Prostate gland (tissue), 2 donors: ENCODE data around the gene PRKD1. TPM values are rescaled to one million over a fixed set of nuclear protein-coding genes. Genes with fewer than 3 reads are reported as not detected.
"Not testable (repeated sequence)": the region's sequence is repeated elsewhere in the genome, so short reads cannot be mapped to it uniquely, and the experiment has no call there.

Experiments used
- DNase-seq: peaks from one replicate; pipeline ENCODE4 v3.0.0-alpha.2; 2019; ENCODE audit warnings: low spot score
- H3K27ac ChIP-seq, 2 donors: fragments of 200-600 bp; sonication (generic); 2 replicates each; pipeline ENCODE4 v1.5.1; 2017 to 2019
- H3K27me3 ChIP-seq: fragments of 200-600 bp; sonication (generic); replicated peaks from 2 replicates; pipeline ENCODE4 v1.5.1; 2019; ENCODE audit not compliant: insufficient read depth
- H3K36me3 ChIP-seq, 2 donors: fragments of 200-600 bp; sonication (generic); 1 replicate in 1 of 2; 2 replicates in 1 of 2; pipeline versions ENCODE4 v1.5.1 to v1.8.1; 2017 to 2019
- H3K4me1 ChIP-seq: fragments of 200-600 bp; sonication (generic); replicated peaks from 2 replicates; pipeline ENCODE4 v1.5.1; 2019
- H3K4me3 ChIP-seq, 2 donors: fragments of 200-600 bp; sonication (generic); 2 replicates each; pipeline ENCODE4 v1.5.1; 2017 to 2019
- H3K9me3 ChIP-seq: fragments of 200-600 bp; sonication (generic); 2 replicates; pipeline ENCODE4 v1.5.1; 2017
- POLR2A ChIP-seq: fragments of 450-650 bp; IDR thresholded peaks from one replicate; pipeline ENCODE4 v1.6.1; 2016; ENCODE audit warnings: antibody characterized with exemption, mild to moderate bottlenecking
- POLR2AphosphoS5 ChIP-seq: sonication (generic); formaldehyde crosslinking; IDR thresholded peaks from one replicate; pipeline ENCODE4 v1.6.1; 2017; ENCODE audit warnings: antibody characterized with exemption
- WGBS: methylation state at CpG from one replicate; pipeline ENCODE4 v1.1.5; 2018; 5-methylcytosine and 5-hydroxymethylcytosine counted together
- intact Hi-C: fragments of 100-400 bp; cut with DNase I; formaldehyde crosslinking; loops from one replicate; pipeline ENCODE4 v1.14.2; 2022
- total RNA-seq, 2 donors: library from RNA; depleted of rRNA; stranded (reverse); fragments of >200 nt; gene quantifications; one replicate each; pipeline ENCODE4 v1.1.0, GENCODE V29; 2016
- TF ChIP-seq, protein P1 (sequence below), 4 experiments: fragments of 200-600 bp in 2 of 4; fragments of 450-650 bp in 2 of 4; sonication (generic) in 2 of 4; IDR thresholded peaks; 1 replicate in 3 of 4; 2 replicates in 1 of 4; pipeline ENCODE4 v1.5.1; 2016 to 2019; ENCODE audit warnings: antibody characterized with exemption in 4 of 4, mild to moderate bottlenecking in 2 of 4, moderate library complexity in 2 of 4

Gene PRKD1
- total RNA-seq, 2 donors from 2014 or later, result 45.0 to 82.0 TPM

DNA sequence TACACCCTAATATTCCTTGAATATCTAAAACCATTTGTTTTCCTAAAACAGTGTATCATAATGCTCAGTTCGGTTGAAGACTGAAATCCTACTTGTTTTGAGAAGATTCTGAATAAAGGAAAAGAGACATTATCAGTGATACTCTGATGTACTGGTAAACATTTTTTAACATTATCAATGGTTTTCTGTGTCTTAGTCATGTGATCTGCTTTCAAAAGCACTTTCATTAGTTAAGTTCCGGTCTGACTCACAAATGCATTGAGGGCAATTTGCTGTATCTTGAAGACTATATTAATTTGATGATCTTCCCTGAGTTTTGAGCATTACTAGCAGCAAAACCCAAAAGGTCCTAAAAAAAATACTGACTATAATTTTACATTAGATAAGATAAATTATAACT is 145.6 kb downstream of the PRKD1 start:
- TF ChIP-seq, protein P1, sequence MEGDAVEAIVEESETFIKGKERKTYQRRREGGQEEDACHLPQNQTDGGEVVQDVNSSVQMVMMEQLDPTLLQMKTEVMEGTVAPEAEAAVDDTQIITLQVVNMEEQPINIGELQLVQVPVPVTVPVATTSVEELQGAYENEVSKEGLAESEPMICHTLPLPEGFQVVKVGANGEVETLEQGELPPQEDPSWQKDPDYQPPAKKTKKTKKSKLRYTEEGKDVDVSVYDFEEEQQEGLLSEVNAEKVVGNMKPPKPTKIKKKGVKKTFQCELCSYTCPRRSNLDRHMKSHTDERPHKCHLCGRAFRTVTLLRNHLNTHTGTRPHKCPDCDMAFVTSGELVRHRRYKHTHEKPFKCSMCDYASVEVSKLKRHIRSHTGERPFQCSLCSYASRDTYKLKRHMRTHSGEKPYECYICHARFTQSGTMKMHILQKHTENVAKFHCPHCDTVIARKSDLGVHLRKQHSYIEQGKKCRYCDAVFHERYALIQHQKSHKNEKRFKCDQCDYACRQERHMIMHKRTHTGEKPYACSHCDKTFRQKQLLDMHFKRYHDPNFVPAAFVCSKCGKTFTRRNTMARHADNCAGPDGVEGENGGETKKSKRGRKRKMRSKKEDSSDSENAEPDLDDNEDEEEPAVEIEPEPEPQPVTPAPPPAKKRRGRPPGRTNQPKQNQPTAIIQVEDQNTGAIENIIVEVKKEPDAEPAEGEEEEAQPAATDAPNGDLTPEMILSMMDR (IDR thresholded peaks at IDR 0.05), result no peak
- TF ChIP-seq POLR2A, result no peak
- no peak for TF ChIP-seq POLR2AphosphoS5
- H3K4me1 ChIP-seq, result no peaks in the 10 kb centered on the region
- no peak overlapping the region for H3K27ac ChIP-seq
- intact Hi-C loops, result no loop called here
- no peak for DNase-seq
- H3K27me3 ChIP-seq, result no peaks in the 10 kb centered on the region
- H3K9me3 ChIP-seq, result no peaks in the 10 kb centered on the region
- H3K4me3 ChIP-seq, result no peak overlapping the region
- H3K36me3 ChIP-seq, result no peaks in the 10 kb centered on the region
- WGBS, result 90% methylated on average over 2 of the region's 2 CpGs

DNA sequence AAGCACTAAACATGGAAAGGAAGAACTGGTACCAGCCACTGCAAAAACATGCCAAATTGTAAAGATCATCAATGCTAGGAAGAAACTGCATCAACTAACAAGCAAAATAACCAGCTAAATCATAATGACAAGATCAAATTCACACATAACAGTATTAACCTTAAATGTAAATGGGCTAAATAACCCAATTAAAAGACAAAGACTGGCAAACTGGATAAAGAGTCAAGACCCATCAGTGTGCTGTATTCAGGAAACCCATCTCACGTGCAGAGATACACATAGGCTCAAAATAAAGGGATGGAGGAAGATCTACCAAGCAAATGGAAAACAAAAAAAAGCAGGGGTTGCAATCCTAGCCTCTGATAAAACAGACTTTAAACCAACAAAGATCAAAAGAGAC is 150.5 kb downstream of the PRKD1 start:
- H3K36me3 ChIP-seq, H3K27ac ChIP-seq, DNase-seq, intact Hi-C loops, H3K27me3 ChIP-seq, H3K4me1 ChIP-seq, H3K9me3 ChIP-seq, H3K4me3 ChIP-seq: not testable (repeated sequence)
- WGBS, result 83% methylated on average over 1 of the region's 1 CpG

DNA sequence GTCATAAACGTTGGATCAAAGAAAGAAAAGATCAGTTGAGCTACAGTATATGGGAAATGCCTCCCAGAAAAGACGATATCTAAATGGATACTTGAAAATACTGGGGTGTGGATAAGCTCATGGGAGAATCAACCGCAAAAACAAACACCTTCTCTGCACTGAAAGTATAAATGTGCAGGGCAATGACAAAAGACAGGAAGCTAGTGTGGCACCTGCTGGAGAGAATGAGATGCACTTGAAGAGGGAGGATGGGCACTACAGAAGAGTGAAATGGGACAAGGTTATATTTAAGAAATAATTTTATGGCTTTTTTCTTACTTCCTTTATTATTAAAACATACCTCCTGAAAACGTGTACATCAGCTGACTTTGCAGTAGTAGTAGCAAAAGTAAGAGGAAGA is 153.7 kb downstream of the PRKD1 start:
- H3K27me3 ChIP-seq, result no peaks in the 10 kb centered on the region
- intact Hi-C loops, result no loop called here
- no peaks in the 10 kb centered on the region for H3K4me1 ChIP-seq
- no peak overlapping the region for H3K27ac ChIP-seq
- 61% methylated on average over 4 of the region's 4 CpGs for WGBS
- H3K4me3 ChIP-seq, result no peak overlapping the region
- H3K36me3 ChIP-seq, result no peaks in the 10 kb centered on the region
- H3K9me3 ChIP-seq, result no peaks in the 10 kb centered on the region
- no peak for DNase-seq
- no peak for TF ChIP-seq POLR2A
- TF ChIP-seq, protein P1 (IDR thresholded peaks at IDR 0.05), result no peak

DNA sequence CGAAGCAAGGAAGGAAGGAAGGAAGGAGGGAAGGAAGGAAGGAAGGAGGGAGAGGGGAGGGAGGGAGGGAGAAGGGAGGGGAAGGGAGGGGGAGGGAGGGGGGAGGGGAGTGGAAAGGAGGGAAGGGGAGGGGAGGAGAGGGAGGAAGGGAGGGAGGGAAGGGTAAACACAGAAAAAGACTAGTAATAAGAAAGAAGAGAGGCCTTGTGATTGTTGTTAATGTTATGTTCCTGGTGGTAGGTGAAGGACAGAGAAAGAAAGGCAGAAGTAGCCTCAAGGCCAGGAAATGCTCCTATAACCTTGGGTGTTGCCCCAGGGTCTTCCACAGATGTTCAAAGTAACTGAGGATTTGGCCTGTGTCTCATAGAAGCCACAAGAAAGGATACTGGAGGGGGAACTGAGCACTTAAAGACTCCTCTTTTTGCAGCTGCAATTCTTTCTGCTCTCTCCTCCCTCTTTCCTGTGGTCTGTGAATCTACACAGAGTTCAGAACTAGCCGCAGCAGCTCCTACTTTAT is 164.2 kb downstream of the PRKD1 start:
- WGBS, result 76% methylated on average over 2 of the region's 2 CpGs
- no peaks in the 10 kb centered on the region for H3K27me3 ChIP-seq
- no peak for DNase-seq
- no peak overlapping the region for H3K27ac ChIP-seq
- no peaks in the 10 kb centered on the region for H3K9me3 ChIP-seq
- H3K4me3 ChIP-seq, result no peak overlapping the region
- intact Hi-C loops, result no loop called here
- H3K4me1 ChIP-seq, result peaks cover 3% of the 10 kb centered on the region
- no peak for TF ChIP-seq POLR2AphosphoS5
- TF ChIP-seq, protein P1 (IDR thresholded peaks at IDR 0.05), result no peak
- no peak for TF ChIP-seq POLR2A
- H3K36me3 ChIP-seq, result no peaks in the 10 kb centered on the region

DNA sequence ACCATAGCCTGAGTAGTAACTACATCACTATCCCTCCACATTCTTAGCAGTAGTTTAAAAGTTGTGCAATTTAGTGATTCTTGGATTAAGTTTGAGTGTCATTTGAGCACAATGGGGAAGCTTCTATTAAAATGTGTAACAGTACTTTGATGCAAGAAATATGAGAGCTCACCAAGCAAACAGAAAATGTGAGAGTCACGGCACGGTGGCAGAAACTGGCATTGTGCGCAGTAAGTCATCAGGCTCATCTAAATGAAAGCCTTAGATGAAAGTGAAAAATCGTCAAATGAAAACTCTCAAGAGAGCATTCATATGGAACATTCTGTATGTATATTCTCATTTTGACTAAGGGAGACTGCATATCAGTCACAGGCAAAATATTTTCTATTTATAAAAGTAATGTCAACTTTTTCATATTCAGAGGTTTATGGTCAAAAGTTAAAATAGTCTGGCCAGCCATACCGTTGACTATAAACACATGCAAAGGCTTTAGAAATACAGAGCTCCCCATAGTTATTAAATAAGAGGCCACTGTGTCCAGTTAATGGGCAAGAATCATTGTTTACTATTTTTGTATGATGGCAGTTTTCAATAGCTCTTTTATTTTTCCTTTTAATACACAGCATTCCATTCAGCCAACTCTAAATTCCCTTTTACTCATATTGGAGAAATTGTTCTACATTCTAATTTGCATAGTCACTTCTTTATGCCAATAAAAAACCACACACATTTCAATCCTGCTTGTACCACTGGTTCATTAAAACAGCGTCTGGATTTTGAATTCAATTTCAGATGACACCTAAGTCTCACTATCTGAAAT is 167.9 kb downstream of the PRKD1 start:
- TF ChIP-seq, protein P1 (IDR thresholded peaks at IDR 0.05), result no peak
- TF ChIP-seq POLR2AphosphoS5 (no peak), POLR2A (no peak)
- intact Hi-C loops, result no loop called here
- 61% methylated on average over 6 of the region's 6 CpGs for WGBS

More for the DNA sequence above, 167.9 kb downstream of the PRKD1 start:
- H3K4me3 ChIP-seq, result no peak overlapping the region
- no peaks in the 10 kb centered on the region for H3K36me3 ChIP-seq
- no peaks in the 10 kb centered on the region for H3K27me3 ChIP-seq
- H3K27ac ChIP-seq, result no peak overlapping the region
- H3K9me3 ChIP-seq, result no peaks in the 10 kb centered on the region
- H3K4me1 ChIP-seq, result peaks cover 7% of the 10 kb centered on the region
- DNase-seq, result no peak
